HG03064 (cell line): ENCODE results near the gene MCTP1.
A peak's percentile ranks its signal among the peaks of the same experiment; 100 is the strongest.

Source experiments
- ATAC-seq: cut with Tn5 transposase; IDR thresholded peaks from one replicate; pipeline ENCODE4 v1.9.1; 2021; ENCODE audit warnings: low read depth; ENCODE audit not compliant: unreplicated experiment

MCTP1 gene

DNA sequence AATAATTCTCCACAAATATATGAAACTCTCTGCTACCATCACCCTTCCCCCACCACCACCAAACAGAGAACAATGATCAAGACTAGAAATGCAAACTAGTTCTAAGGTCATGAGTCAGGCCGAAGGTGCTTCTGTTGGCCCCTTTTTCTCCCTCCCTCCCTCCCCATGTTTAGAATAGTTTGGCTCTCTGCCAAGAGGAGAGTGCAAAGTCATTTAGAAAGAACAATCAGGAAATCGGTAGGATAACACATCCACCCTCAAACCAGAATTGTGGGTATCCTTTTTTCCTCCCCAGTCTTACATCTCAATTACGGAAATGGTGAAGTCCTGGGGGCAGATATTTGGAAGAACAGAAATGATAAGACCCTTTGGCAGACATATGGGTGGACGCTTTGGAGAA lies 496.4 kb downstream of the MCTP1 start:
- no peak for ATAC-seq

DNA sequence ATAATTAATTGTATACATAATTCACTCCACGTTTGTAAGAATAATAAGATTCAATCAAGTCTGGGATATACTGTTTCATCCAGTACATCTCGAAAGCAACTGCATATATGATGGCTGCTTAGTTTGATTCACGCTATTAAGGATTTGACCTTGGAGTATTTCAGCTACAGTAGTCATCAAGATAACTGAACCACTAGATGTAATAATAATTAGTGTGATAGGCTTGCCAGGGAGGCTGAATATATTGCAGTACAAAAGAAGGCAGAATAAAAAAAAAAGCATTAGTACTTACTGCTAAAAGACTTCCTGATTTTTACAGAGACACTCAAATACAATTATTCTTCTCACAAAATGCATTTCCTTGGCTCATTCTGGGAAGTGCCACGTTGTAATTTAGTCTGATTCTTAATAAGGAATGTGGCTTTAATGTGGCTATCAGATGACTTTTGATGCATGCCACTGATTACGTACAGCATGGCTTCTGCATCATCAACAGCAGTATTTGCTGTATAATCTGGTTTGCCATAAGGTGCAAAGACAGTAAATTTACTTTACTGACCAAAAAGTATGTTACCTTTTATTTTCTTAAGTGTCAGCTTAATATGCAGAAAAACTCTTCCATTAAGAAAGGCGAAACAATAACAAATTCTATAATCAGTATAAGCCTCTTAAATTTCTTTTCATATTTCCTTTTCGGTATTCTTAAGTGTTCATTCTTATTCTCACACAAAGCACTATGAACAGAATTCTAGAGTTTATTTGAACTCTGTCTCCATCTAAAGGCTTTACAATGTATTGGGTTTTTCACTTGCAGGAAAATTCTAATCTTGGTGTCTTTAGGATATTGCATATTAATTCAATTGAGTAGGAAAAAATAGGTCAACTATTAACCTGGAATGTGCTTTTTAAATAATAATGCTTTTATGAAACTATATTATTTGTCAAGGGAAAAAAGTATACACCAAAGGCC lies 500.1 kb downstream of the MCTP1 start:
- no peak for ATAC-seq

DNA sequence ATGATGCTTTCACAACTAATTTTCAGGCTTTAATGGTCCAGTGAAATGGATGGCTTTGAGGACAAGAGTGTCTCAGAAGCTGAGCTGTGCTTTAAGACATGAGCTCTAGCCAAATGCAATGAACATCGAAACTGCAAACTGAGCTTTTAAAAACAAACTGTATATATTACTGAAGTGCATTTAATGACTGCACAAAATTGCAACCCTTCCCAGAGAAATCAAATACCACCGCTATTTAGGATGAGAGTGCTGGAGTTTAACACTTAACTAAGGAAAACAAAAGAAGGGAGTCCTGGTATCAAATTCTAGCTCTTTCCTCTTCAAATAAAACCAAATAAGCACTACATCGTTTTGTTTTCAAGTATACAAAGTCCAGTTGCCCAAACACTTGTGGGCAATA lies 502.5 kb downstream of the MCTP1 start:
- no peak for ATAC-seq

DNA sequence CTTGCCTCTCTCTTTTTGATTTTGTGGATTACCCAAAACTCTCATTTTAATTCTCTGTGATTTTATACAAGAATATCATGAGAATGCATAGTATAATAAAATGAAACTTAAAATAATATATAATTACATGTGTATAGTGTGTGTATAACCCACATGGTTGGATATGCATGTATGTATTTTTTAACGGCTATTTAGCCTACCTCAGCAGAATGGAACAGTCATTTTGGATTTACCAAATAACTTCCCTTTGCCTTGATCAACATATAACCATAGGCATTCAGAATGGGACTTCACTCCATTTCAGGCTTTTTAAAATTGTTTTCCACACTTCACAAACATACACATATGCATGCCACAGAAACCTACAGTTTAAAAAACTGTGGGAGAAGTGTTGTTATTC lies 505.2 kb downstream of the MCTP1 start:
- no peak for ATAC-seq

GRCh38 chr5:94778732-94779131 lies 506.2 kb downstream of the MCTP1 start:
- ATAC-seq = no peak

DNA sequence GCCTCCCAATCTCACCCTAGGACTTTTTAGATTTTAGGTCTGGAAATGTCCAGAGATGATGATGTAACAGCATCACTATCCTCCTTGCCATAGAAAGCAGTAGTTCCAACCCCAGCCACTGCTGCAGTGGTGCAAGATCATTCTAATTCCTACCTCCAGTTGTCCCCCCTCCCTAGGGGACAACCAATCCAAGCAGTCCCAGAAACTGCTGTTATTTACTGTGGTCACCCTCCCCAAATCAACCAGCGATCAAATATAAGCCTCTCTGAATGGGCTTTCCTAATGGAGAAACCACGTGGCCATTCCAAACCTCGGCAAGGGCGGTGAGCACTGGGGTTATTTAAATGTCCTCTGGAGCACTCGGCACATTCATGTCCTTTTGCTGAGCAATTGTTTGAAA lies 506.6 kb downstream of the MCTP1 start:
- ATAC-seq = no peak

DNA sequence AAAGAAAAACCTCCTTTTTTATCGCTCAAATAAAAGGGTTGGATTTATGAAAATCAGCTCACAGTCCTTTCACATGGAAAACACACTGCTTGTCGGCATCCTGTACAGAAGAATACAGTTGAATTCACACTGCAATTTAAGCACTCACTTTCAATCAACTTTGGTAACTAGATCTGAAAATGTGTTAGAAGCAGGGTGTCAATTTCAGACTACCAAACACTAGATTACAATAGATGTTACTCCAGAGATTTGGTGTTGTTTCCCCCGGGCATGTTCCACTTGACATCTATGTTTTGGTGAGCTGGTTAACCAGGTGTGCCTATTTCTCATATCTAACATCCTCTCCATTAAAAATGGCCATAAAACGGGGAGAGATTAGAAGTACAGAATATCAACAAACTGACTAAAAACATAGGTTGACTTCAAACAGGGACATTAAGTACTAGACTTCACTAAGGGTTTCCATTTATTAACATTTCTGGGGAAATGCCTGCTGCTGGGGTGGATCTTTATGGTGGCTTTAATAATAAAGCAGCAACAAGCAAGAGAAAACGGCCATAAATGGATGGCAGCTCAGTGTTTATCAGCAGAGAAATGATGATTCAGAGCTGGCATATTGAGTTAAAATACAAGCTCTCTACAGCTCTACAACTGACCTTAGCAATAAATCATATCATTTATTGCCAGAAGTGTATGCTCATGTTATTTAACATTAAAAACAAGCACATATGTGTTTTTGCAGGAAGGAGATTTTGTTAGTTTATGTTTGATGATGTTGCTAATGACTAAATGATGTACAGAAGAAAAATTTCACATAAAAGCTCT lies 507.6 kb downstream of the MCTP1 start:
- ATAC-seq = no peak

GRCh38 chr5:94776167-94776566 lies 508.7 kb downstream of the MCTP1 start:
- ATAC-seq = no peak

- no peak for ATAC-seq
Measured at GRCh38 chr5:94775088-94775487, 509.8 kb downstream of the MCTP1 start.

DNA sequence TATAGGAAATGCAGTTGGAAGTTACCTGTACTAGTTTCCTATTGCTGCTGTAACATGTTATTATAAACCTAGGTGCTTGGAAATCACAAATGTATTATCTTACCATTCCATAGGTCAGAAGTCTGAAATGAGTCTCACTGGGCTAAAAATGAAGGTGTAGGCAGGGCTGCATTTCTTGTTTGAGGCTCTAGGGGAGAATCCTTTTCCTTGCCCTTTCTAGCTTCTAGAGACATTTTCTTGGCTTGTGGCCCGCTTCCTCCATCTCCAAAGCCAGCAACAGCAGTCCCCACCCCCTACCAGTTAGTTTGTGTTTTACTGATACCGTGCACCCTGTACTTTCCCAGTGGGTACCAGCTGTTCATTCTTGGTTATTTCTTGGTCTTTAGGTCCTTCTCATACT lies 513.2 kb downstream of the MCTP1 start:
- ATAC-seq = no peak

DNA sequence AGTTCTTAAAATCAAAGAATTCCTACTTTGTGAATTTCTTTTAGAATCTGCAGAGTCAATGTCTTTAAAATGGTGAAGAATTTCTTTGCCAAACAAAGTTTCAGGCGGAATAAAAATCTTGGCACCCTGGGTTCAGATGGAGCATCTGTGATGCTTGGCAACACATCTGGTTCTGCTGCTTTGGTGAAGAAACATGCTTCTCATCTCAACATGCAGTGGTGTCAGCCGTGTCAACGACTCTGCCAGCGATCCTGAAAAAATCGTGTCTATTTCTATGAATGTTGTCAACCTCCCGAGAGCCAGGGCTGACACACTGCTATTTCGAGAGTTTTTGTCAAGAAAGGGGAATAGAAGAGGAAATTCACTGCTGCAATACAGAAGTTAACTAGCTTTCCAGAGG lies 514.9 kb downstream of the MCTP1 start:
- ATAC-seq = no peak

- no peak for ATAC-seq
Measured at GRCh38 chr5:94761786-94762185, 523.1 kb downstream of the MCTP1 start.

GRCh38 chr5:94761055-94761454 lies 523.8 kb downstream of the MCTP1 start:
- no peak for ATAC-seq

GRCh38 chr5:94759961-94760360 lies 524.9 kb downstream of the MCTP1 start:
- no peak for ATAC-seq

GRCh38 chr5:94759022-94759421 lies 525.9 kb downstream of the MCTP1 start:
- ATAC-seq = no peak

GRCh38 chr5:94754824-94755223 lies 530.1 kb downstream of the MCTP1 start:
- no peak for ATAC-seq

GRCh38 chr5:94751460-94751859 lies 533.4 kb downstream of the MCTP1 start:
- ATAC-seq = no peak

- no peak for ATAC-seq
Measured at GRCh38 chr5:94750681-94751080, 534.2 kb downstream of the MCTP1 start.

- ATAC-seq = no peak
Measured at GRCh38 chr5:94749042-94749441, 535.9 kb downstream of the MCTP1 start.

- no peak for ATAC-seq
Measured at GRCh38 chr5:94748212-94748611, 536.7 kb downstream of the MCTP1 start.

- ATAC-seq = no peak
Measured at GRCh38 chr5:94747371-94747770, 537.5 kb downstream of the MCTP1 start.

GRCh38 chr5:94746731-94747124 lies 538.2 kb downstream of the MCTP1 start:
- peak; percentile 42 for ATAC-seq
